SJCRH30 (cell line): ENCODE measurements around the gene XNDC1N. TPM values are rescaled to one million over a fixed set of nuclear protein-coding genes. Genes with fewer than 3 reads are reported as not detected.

Experiments
- DNase-seq, 2 experiments: peaks; one replicate each; pipeline ENCODE4 v3.0.0-alpha.2; 2015 to 2020
- H3K27ac ChIP-seq: fragments of 250-450 bp; sonication (Bioruptor Pico); 2 replicates; pipeline ENCODE4 v1.5.1; 2020; ENCODE audit warnings: mild to moderate bottlenecking, moderate library complexity
- H3K27me3 ChIP-seq: fragments of 250-450 bp; sonication (Bioruptor Pico); 2 replicates; pipeline ENCODE4 v1.5.1; 2020; ENCODE audit warnings: mild to moderate bottlenecking, moderate library complexity
- H3K36me3 ChIP-seq: fragments of 250-450 bp; sonication (Bioruptor Pico); 2 replicates; pipeline ENCODE4 v1.5.1; 2020; ENCODE audit warnings: mild to moderate bottlenecking, moderate library complexity
- H3K4me1 ChIP-seq: fragments of 250-450 bp; sonication (Bioruptor Pico); 2 replicates; pipeline ENCODE4 v1.5.1; 2020; ENCODE audit warnings: mild to moderate bottlenecking, moderate library complexity
- H3K4me3 ChIP-seq: fragments of 250-450 bp; sonication (Bioruptor Pico); 2 replicates; pipeline ENCODE4 v1.5.1; 2020; ENCODE audit warnings: mild to moderate bottlenecking, moderate library complexity
- H3K9me3 ChIP-seq: fragments of 250-450 bp; sonication (Bioruptor Pico); replicated peaks from 2 replicates; pipeline ENCODE4 v1.5.1; 2020; ENCODE audit warnings: mild to moderate bottlenecking, moderate library complexity
- total RNA-seq: library from RNA; depleted of rRNA; stranded (reverse); fragments of >200 nt; shearing (Covaris generic); gene quantifications from 2 replicates; pipeline ENCODE4 v1.2.3, GENCODE V29; 2014; rRNA removed

Gene XNDC1N
- 6.5 and 10.2 TPM in 2 replicates for total RNA-seq

- Histone ChIP-seq H3K9me3 (no peaks in the 10 kb centered on the region), H3K4me1 (peaks cover 5% of the 10 kb centered on the region; the same call in 1 of the 2 replicates), H3K4me3 (peak within 1 kb of the TSS; percentile 96), H3K27ac (peak within 1 kb of the TSS; percentile 100), H3K27me3 (no peaks in the 10 kb centered on the region), H3K36me3 (no peaks in the 10 kb centered on the region)
- DNase-seq: peak; percentile 82 to 92
Measured at GRCh38 chr11:71927820-71928736, at the start of gene XNDC1N. XNDC1N (minus strand) TSS chr11:71928594; CDS start chr11:71923353, 5,241 bp downstream.

GRCh38 chr11:71977743-71978418, 49.5 kb upstream of the XNDC1N start:
- Histone ChIP-seq H3K27ac (no peak overlapping the region), H3K9me3 (no peaks in the 10 kb centered on the region), H3K36me3 (peaks cover 14% of the 10 kb centered on the region; the same call in 1 of the 2 replicates), H3K4me3 (no peak overlapping the region), H3K27me3 (no peaks in the 10 kb centered on the region), H3K4me1 (no peaks in the 10 kb centered on the region)
- peak in 1 of 2 experiments; percentile 35 for DNase-seq

- H3K9me3 ChIP-seq: no peaks in the 10 kb centered on the region
- no peak overlapping the region for H3K4me3 ChIP-seq
- H3K36me3 ChIP-seq: peaks cover 15% of the 10 kb centered on the region; the same call in 1 of the 2 replicates
- H3K27me3 ChIP-seq: no peaks in the 10 kb centered on the region
- no peaks in the 10 kb centered on the region for H3K4me1 ChIP-seq
- no peak overlapping the region for H3K27ac ChIP-seq
- DNase-seq: no peak
Measured at GRCh38 chr11:71977090-71977489, 48.7 kb upstream of the XNDC1N start.

- Histone ChIP-seq H3K27ac (no peak overlapping the region), H3K4me3 (no peak overlapping the region), H3K36me3 (peaks cover 20% of the 10 kb centered on the region), H3K27me3 (no peaks in the 10 kb centered on the region), H3K9me3 (no peaks in the 10 kb centered on the region), H3K4me1 (no peaks in the 10 kb centered on the region)
- no peak for DNase-seq
Measured at GRCh38 chr11:71976551-71976950, 48.2 kb upstream of the XNDC1N start.

DNA sequence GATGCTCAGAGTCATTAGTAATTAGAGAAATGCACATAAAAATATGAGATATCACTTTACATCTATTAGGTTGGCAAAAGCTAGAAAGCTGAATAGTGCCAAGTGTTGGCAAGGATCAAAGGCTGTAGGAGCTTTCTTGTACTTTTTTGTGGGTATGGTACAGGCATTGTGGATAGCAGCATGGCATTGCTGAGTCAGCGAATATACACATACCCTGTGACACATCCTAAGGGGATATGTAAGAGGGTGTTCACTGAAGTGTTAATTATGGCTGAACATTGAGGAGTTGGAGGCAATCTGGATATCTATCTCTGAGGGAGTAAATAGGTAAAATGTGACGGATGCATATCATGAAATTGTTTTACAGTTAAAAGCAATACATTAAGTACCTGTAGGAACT, 43.3 kb upstream of the XNDC1N start:
- Histone ChIP-seq H3K4me3 (no peak overlapping the region), H3K4me1 (no peaks in the 10 kb centered on the region)

DNA sequence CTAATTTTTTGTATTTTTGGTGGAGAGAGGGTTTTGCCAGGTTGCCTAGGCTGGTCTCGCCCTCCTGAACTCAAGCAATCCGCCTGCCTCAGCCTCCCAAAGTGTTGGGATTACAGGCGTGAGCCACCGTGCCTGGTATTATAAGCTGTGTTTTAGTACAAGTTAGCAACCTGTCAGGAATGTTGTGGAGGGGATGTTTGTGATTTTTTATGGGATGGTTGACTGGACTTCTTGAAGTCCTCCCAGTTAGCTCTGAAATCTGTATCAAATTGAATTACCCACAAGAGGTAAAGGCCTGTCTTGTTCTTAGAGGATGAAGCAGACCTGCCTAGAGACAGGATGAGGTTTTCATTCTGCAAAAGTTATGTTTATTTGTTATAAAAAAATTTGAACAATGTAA, 36.2 kb upstream of the XNDC1N start:
- Histone ChIP-seq H3K36me3 (peaks cover 45% of the 10 kb centered on the region), H3K27ac (no peak overlapping the region), H3K27me3 (no peaks in the 10 kb centered on the region), H3K4me3 (no peak overlapping the region), H3K9me3 (no peaks in the 10 kb centered on the region), H3K4me1 (no peaks in the 10 kb centered on the region)
- no peak for DNase-seq

More for the DNA sequence above, 43.3 kb upstream of the XNDC1N start:
- no peaks in the 10 kb centered on the region for H3K27me3 ChIP-seq
- H3K36me3 ChIP-seq: peaks cover 29% of the 10 kb centered on the region
- H3K9me3 ChIP-seq: no peaks in the 10 kb centered on the region
- no peak for DNase-seq
- no peak overlapping the region for H3K27ac ChIP-seq

GRCh38 chr11:71963468-71963867, 35.1 kb upstream of the XNDC1N start:
- Histone ChIP-seq H3K9me3 (no peaks in the 10 kb centered on the region), H3K27me3 (no peaks in the 10 kb centered on the region), H3K36me3 (peaks cover 40% of the 10 kb centered on the region), H3K27ac (no peak overlapping the region), H3K4me3 (no peak overlapping the region), H3K4me1 (no peaks in the 10 kb centered on the region)
- no peak for DNase-seq

- DNase-seq: no peak
- Histone ChIP-seq H3K27ac (no peak overlapping the region), H3K4me3 (no peak overlapping the region), H3K9me3 (no peaks in the 10 kb centered on the region), H3K36me3 (peaks cover 36% of the 10 kb centered on the region), H3K4me1 (no peaks in the 10 kb centered on the region), H3K27me3 (no peaks in the 10 kb centered on the region)
Measured at GRCh38 chr11:71962428-71963038, 34.1 kb upstream of the XNDC1N start.

DNA sequence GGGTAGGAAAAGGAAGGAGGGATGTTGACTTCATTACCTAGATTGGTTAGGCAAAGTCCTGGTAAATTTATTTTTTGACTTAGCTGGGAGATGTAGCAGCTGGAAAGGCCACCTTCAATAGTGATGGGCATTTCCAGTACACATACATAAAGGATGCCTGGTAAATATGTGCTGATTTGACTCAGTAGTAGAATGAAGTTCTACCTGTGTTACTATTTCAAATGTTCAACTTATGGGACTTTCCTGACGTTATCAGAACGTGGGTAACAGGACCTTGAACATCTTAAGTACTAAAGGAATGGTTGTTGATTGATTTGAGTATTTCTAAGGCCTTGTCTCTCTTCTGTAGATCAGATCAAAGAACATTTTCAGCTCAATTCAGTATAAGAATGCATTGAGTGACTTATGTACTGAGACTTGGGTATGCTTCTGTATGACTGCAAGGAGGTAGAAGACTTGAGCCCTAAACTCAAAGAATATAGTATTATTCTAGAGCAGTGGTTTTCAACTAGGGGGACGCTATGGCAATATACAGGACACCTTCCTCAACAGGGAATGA, 27.6 kb upstream of the XNDC1N start:
- Histone ChIP-seq H3K36me3 (peaks cover 14% of the 10 kb centered on the region), H3K27ac (no peak overlapping the region), H3K9me3 (no peaks in the 10 kb centered on the region), H3K4me3 (no peak overlapping the region), H3K4me1 (no peaks in the 10 kb centered on the region), H3K27me3 (no peaks in the 10 kb centered on the region)
- no peak for DNase-seq

GRCh38 chr11:71951741-71952310, 23.4 kb upstream of the XNDC1N start:
- Histone ChIP-seq H3K4me3 (no peak overlapping the region), H3K27me3 (no peaks in the 10 kb centered on the region), H3K36me3 (no peaks in the 10 kb centered on the region), H3K4me1 (no peaks in the 10 kb centered on the region), H3K9me3 (no peaks in the 10 kb centered on the region), H3K27ac (no peak overlapping the region)
- DNase-seq: no peak

GRCh38 chr11:71949034-71949433, 20.6 kb upstream of the XNDC1N start:
- H3K4me1 ChIP-seq: no peaks in the 10 kb centered on the region

GRCh38 chr11:71948314-71949027, 20.1 kb upstream of the XNDC1N start:
- H3K9me3 ChIP-seq: no peaks in the 10 kb centered on the region
- no peak overlapping the region for H3K27ac ChIP-seq
- H3K27me3 ChIP-seq: no peaks in the 10 kb centered on the region
- DNase-seq: no peak
- no peak overlapping the region for H3K4me3 ChIP-seq
- H3K4me1 ChIP-seq: peaks cover 3% of the 10 kb centered on the region; the same call in 1 of the 2 replicates
- H3K36me3 ChIP-seq: peaks cover 4% of the 10 kb centered on the region; the same call in 1 of the 2 replicates

More at GRCh38 chr11:71949034-71949433, 20.6 kb upstream of the XNDC1N start:
- Histone ChIP-seq H3K27ac (no peak overlapping the region), H3K9me3 (no peaks in the 10 kb centered on the region), H3K27me3 (no peaks in the 10 kb centered on the region), H3K36me3 (peaks cover 4% of the 10 kb centered on the region; the same call in 1 of the 2 replicates), H3K4me3 (no peak overlapping the region)
- DNase-seq: no peak

- no peaks in the 10 kb centered on the region for H3K9me3 ChIP-seq
- peaks cover 4% of the 10 kb centered on the region; the same call in 1 of the 2 replicates for H3K36me3 ChIP-seq
- H3K27ac ChIP-seq: no peak overlapping the region
- DNase-seq: no peak
- H3K27me3 ChIP-seq: no peaks in the 10 kb centered on the region
- H3K4me3 ChIP-seq: no peak overlapping the region
- peaks cover 10% of the 10 kb centered on the region for H3K4me1 ChIP-seq
Measured at GRCh38 chr11:71947498-71947897, 19.1 kb upstream of the XNDC1N start.
